22Rv1 (cell line): Measurements from ENCODE around the gene BLVRA.

Source experiments
- ZFX ChIP-seq: fragments of 450-650 bp; IDR thresholded peaks from 2 replicates; pipeline ENCODE4 v1.6.1; 2017; ENCODE audit warnings: antibody characterized with exemption, borderline replicate concordance
- TF ChIP-seq, protein P1 (sequence below): fragments of 450-650 bp; IDR thresholded peaks from 2 replicates; pipeline ENCODE4 v1.5.1; 2017; ENCODE audit warnings: mild to moderate bottlenecking

GRCh38 chr7:43726466-43726865 lies 32.0 kb upstream of the BLVRA start:
- TF ChIP-seq, protein P1, sequence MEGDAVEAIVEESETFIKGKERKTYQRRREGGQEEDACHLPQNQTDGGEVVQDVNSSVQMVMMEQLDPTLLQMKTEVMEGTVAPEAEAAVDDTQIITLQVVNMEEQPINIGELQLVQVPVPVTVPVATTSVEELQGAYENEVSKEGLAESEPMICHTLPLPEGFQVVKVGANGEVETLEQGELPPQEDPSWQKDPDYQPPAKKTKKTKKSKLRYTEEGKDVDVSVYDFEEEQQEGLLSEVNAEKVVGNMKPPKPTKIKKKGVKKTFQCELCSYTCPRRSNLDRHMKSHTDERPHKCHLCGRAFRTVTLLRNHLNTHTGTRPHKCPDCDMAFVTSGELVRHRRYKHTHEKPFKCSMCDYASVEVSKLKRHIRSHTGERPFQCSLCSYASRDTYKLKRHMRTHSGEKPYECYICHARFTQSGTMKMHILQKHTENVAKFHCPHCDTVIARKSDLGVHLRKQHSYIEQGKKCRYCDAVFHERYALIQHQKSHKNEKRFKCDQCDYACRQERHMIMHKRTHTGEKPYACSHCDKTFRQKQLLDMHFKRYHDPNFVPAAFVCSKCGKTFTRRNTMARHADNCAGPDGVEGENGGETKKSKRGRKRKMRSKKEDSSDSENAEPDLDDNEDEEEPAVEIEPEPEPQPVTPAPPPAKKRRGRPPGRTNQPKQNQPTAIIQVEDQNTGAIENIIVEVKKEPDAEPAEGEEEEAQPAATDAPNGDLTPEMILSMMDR, result no peak
- TF ChIP-seq ZFX, result no peak
